DMS79 treated with DMSO at 0.1 percent for 48 hours (cell line): ENCODE data around the gene PLA1A.

Source experiments
- DNase-seq: peaks from one replicate; lab custom pipeline; 2025; lab: John Stamatoyannopoulos, UW

Gene PLA1A

DNA sequence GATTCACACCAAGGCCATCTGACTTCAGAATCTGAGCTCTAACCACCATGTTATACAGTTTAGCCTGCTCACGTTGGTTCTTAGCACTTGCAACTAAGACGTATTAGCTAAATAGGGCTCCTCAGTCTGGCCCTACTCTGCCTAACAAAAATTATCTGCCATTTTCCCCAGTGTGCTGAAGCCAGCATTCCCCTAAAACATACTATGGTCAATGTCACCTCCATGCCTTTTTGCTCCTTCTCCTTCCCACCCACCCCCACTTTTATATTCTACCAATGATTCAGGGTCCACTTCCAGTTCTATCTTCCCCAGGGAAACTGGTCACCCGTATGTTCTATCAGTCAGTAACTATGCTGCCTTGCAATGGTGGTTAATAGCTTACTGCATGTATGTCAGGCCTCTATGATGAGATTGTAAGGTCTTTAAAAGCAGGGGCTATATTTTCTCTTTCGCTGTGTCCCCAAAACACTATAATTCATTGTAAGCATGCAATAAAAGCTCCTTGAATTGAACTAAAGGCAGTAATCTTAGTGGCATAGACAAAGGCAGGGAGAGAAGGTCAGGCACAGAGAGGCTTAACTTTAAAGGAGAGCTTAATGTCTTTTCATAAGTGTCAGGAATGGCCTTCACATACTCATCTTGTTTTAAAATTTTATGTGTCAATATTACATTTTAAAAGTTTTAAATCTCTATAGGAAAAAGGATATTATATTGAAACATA is 39.4 kb downstream of the PLA1A start:
- no peak for DNase-seq

- no peak for DNase-seq
Measured at GRCh38 chr3:119637679-119638477, 40.2 kb downstream of the PLA1A start.

DNA sequence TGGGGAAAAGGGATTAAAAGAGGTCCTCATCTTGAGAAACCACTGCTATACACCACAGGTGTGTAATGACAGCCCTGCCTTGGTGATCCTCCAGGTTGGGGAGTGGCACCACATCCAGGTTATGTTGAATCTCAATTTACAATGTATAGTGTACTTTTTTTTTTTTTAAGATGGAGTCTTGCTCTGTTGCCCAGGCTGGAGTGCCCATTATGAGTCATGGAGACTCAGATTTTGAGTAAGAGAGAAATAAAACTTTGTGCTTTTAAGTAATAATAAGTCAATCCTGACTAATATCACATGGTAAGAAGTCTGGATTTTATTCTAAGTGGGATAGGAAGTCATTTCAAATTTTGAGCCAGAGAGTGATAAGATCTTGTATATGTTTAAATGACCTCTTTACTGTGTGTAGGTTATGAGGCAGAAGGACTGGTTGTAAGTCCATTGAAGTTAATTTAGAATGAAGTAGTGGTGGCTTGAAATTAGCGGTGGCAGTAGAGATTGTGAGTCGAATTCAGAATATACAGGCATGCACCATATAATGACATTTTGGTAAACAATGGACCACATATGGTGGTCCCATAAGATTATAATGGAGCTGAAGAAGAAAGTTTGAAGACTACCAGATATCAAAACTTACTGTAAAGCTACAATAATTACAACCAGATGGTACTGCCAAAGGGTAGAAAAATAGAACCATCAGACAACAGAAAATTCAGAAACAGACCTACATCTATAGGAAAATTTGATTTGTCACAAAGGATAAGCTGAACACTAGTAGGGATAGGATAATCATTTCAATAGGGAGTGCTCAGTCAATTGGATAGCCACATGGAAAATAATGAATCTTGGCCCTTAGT is 42.0 kb downstream of the PLA1A start:
- DNase-seq: no peak

DNA sequence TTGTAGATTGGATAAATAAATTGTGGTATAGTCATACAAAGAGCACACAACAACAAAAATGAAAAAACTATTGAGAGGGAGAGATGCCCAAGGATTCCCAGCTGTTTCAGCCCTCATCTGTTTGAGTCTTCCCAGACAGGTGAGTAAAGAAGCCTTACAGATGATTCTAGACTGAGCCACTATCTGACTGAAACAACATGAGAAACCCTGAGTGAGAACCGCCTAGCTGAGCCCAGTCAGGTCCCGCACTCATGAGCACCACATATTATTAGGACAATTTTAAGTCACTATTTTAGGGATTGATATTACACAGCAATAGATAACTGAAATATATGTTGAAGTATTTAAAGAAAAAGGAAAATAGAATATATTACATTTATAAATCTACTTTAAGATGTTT is 43.7 kb downstream of the PLA1A start:
- DNase-seq: no peak

GRCh38 chr3:119642746-119643473 is 45.2 kb downstream of the PLA1A start:
- DNase-seq: no peak

- DNase-seq: no peak
Measured at GRCh38 chr3:119643528-119643927, 45.8 kb downstream of the PLA1A start.

GRCh38 chr3:119644481-119644880 is 46.8 kb downstream of the PLA1A start:
- no peak for DNase-seq

DNA sequence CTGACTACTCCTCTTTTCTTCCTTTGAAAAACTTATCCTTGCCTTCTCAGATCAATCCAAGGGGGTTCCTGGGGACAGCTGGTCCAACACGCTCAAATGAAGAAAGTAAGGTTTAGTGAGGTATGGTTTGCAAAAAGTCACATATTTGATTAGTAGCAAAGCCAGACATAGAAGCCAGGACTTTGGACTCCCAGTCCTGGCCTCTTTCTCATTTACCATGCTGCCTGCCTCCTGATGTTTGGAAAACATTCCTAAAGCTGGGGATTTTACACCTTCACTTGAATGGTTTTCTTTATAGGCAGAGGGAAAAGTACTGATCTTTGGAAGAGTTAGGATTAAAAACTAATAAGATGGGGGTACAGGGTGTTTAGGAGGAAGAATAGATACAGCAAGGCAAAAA is 48.1 kb downstream of the PLA1A start:
- no peak for DNase-seq

DNA sequence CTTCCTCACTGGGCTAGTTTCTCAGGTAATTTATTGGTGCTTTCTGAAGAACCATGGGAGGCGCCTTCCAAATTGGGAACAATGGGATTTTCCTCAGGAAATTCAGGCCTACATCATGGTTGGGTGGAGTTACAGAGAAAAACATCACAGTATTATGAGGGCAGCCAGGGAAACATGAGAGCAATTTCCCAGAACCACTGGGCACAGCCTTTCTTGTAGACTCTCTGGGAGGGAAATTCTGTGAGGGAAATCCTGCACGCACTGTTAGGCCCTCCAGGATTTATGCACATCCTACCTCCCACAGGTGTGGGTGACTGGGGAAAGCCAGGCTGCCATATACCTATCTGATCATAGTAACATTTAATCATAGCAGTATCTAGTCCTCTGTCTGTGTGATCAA is 49.5 kb downstream of the PLA1A start:
- DNase-seq: no peak

DNA sequence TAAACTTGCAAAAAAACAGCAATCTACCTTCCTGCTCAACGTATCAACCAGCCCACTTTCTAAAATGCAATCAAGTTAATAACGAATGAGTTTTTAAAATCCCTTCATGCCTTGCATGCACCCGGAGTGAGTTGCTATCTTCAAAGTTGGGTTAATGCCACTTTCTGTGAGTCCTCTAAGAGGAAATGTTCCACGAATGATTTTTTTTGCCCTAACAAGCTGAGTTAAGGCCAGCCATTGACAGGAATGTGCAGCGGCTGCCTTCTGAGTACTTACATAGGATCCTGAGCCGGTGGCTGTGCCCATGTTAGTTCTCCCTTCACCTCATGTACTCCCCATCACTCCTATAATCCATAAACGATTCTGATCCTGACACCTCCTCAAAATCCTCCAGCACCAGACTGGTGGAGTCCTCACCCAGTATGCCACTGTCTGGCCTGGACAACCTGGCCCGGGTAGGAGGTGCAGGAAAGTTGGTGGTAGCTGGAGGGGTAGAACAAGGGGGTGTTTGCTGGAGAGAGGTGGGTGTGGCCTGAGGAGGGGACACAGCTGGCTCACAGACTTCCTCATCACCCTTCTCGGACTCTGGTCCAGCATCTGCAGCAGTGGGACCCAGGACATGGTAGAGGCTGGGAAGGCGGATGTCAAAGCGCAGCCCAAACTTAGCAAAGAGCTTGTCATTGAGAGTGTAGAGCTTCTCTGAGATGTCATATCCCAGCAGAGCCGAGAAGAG is 50.3 kb downstream of the PLA1A start:
- DNase-seq: peak; percentile 81

DNA sequence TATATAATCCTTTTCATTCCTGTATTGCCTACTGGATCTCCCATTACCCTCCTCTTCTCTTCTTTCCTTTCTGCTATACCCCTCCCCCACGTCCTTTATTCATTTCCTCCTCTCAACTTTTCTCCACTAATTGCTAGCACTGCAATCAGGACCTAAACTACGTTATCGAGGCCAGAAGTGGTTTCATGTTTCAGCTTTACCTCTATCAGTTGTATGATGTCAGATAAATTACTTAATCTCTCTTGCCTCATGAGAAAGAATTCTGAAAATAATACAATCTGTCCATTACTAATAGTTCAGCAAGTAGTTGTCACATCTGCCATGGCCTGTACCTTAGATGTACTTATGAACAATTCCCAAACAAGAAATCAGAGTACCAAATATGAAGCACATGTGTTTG is 52.1 kb downstream of the PLA1A start:
- DNase-seq: peak; percentile 25

GRCh38 chr3:119652306-119653033 is 54.8 kb downstream of the PLA1A start:
- DNase-seq: no peak

DNA sequence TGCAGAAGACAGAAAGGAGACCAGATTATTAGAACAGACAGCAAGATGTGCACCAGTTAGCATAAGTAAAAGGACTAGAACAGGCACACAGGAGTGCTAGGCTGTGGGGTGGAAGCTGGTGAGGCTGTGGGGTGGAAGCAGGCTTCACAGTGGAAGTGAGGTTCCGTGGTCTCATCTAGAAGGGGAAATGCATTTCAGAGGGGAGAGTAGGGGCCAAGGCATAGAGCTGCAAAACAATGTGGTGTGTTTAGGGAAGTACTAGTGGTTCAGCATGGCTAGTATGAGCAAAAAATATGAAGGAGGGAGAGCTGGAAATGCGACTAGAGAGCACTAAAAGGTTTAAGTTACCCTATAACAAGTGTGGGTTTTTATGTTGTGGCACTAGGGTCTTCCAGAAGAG is 56.2 kb downstream of the PLA1A start:
- DNase-seq: no peak

DNA sequence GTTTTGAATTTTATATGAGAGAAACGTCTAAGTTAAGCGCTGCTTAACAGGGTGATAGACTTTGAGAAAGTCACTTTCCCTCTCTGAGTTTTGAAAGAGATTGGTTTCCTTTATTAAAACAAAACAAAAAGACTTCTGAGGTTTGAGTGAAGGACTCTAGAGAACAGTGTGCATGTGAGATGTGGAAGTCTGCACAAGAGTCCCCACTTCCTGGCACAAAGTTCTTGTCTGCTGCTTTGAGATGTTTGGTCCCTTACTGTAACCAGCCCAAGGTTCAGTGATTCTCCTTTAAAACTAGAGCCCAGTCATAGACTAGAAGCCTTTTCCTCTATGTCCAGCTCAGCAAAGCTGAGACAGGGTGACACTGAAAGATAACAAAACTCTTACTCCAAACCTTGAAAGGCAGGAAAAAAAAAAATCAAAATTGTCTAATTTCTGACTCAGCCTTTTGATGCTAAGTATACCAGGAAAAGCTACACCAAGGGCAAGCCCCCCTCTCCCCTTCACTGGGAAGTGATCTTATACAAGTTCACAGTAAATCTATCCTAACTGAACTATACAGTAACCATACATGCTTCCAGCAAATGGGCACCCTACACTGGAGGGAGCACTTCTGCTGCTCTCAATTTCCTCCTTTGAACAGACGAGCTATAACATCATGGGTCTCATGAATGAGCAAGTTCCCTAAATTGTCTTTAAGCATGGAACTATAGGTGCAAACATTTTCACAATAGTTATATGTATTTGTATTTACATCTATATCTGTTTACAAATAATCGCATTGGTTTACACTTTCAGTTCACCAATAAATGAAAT is 60.4 kb downstream of the PLA1A start:
- DNase-seq: no peak

GRCh38 chr3:119658994-119659393 is 61.3 kb downstream of the PLA1A start:
- no peak for DNase-seq

GRCh38 chr3:119659606-119660291 is 62.1 kb downstream of the PLA1A start:
- DNase-seq: no peak

- DNase-seq: no peak
Measured at GRCh38 chr3:119660474-119661440, 63.1 kb downstream of the PLA1A start, which contains the start of gene POPDC2. Gene POPDC2, minus strand, starts transcription at chr3:119660589. Its CDS starts 166 bp downstream, at chr3:119660423.
